DOHH2 (cell line): ENCODE data around the gene NELFE.
"Not testable (repeated sequence)": the region's sequence is repeated elsewhere in the genome, so short reads cannot be mapped to it uniquely, and the experiment has no call there.

ENCODE experiments used
- CTCF ChIP-seq: fragments of 200-600 bp; sonication (generic); IDR thresholded peaks from one replicate; pipeline ENCODE4 v1.5.1; 2014; ENCODE audit warnings: antibody characterized with exemption, mild to moderate bottlenecking, low read depth, low read length; ENCODE audit not compliant: poor library complexity, severe bottlenecking
- EZH2phosphoT487 ChIP-seq: fragments of 200-600 bp; sonication (generic); IDR thresholded peaks from 2 replicates; pipeline ENCODE4 v1.6.1; 2017; ENCODE audit warnings: borderline replicate concordance, mild to moderate bottlenecking, antibody characterized with exemption, low read length, moderate library complexity, mixed read lengths

DNA sequence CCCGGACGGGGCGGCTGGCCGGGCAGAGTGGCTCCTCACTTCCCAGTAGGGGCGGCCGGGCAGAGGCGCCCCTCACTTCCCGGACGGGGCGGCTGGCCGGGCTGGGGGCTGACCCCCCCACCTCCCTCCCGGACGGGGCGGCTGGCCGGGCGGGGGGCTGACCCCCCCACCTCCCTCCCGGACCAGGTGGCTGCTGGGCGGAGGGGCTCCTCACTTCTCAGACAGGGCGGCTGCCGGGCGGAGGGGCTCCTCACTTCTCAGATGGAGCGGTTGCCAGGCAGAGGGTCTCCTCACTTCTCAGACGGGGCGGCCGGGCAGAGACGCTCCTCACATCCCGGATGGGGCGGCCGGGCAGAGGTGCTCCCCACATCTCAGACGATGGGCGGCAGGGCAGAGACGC, 26.6 kb downstream of the NELFE start:
- not testable (repeated sequence) for TF ChIP-seq CTCF, EZH2phosphoT487
